ENCODE results near the gene PAX8. TPM values are rescaled to one million over a fixed set of nuclear protein-coding genes. Genes with fewer than 3 reads are reported as not detected.
A peak's percentile ranks its signal among the peaks of the same experiment; 100 is the strongest.
"Not testable (repeated sequence)": the region's sequence is repeated elsewhere in the genome, so short reads cannot be mapped to it uniquely, and the experiment has no call there.

PAX8 gene
- total RNA-seq = 1 to 10 TPM in 1 of 2 donors, under 1 TPM in 1; 0.19 to 3.6 TPM
- long read RNA-seq, donor 1, partial matches to known transcripts = 0 of 1 reads
- long read RNA-seq, donor 1, other reads (novel, unspliced or antisense) = 1 of 1 reads
- long read RNA-seq, donor 2, partial matches to known transcripts = 0 of 2 reads
- long read RNA-seq, donor 2, other reads (novel, unspliced or antisense) = 0 of 2 reads

DNA sequence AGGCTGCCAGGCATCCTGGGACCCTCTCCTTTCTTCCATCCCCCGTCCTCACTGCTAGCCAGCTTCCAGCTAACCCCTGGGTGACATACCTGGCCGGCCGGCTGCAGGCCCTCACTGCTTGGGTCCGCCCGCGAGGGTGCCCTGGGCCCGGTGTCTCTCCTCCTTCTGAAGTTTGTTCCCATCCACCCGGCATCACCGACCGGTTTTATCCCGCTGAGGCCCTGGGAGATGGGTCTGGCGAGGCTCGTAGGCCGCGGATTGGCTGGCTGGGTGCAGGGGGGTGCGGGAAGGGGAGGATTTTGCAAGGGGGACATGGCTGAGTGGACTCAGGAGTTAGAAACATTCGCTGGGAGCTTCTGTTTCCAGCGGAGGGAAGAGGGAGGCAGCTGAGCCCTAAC lies at the start of gene PAX8:
TSS of gene PAX8 (minus strand) at position 180 of the 398 bp plus-strand sequence. CDS start 527 bp downstream, outside the sequence.
- intact Hi-C loops (cut with DNase I) = no loop called here
- peak; percentile 68 for DNase-seq (ENCODE audit: low spot score)

DNA sequence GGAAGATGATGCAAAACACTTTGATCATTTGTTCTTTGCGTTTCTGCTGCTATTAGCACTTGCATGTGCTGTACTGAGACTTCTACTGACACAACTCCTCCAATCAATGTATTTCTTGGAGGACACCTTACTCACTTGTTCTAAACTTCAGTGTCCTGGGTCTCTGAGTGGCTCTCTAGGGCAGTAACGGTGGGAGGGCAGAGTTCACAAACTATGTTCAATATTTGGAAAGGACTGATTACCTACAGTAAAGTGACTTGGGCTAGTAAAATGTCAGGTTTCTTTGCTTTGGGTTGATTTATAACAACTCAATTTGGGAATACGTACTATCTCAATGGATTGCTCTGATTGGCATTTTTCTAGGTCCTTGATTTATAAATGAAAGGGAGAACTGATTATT lies 49.3 kb upstream of the PAX8 start:
- DNase-seq (ENCODE audit: low spot score) = no peak
- intact Hi-C loops (cut with DNase I) = loop anchor here in 1 of 2 donors (10.0 kb wide), 1 partner anchor 1353 kb away; no protein-coding TSS in a partner anchor

DNA sequence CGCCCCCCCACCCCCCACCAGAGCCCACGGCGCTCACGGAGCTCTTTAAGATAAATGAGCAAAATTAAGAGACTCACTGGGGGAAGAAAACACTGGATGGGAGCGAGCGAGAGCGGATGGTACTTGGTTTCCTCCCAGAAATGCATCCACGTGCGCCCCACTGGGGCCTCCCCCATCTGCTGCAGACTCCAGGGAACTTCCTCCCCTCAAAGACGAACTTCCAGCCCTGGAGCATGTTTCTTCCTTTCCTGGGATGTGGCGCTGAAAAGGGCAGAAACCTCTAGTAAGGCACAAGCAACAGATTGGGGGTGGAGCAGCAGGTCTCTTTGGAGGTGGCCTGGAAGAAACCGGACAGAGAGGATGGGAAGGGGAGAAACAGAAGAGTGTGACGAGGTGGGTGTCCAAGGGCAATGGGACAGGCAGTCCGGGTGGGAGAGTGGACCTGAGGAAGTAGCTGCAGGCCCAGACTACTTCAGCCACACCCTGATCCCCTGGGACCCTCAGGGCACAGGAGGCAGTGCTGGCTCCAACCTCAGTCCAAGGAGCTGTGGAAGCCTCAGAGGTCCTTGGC lies 46.5 kb upstream of the PAX8 start:
- not testable (repeated sequence) for DNase-seq (ENCODE audit: low spot score)

DNA sequence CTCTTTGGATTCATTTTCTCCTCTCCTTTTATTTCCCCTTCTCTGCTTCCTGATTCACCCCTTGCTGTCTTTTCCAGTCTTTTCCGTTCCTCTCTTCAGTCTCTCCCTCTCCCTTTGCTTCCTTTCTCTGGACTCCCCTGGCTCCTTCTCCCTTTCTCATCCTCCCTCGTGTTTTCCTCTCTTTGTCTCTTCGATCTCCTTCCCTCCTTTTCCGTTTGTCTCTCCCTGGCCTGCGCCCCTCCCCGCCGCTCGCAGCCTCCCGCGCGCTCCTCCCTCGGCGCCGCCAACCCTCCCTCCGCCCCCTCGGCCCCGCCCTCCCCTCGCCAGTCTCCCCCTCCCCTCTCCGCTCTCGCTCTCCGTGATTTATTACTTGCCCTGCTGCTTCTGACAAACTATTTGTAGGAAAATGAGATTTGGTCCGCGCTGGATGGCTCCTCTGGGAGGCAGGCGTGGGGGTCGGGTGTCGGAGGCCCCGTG lies 46.0 kb upstream of the PAX8 start:
- intact Hi-C loops (cut with DNase I) = loop anchor here in 1 of 2 donors (10.0 kb wide), 1 partner anchor 1350 kb away; no protein-coding TSS in a partner anchor
- DNase-seq (ENCODE audit: low spot score) = no peak

More for the DNA sequence above, 46.5 kb upstream of the PAX8 start:
- intact Hi-C loops (cut with DNase I) = loop anchor here in 1 of 2 donors (10.0 kb wide), 1 partner anchor 1350 kb away; no protein-coding TSS in a partner anchor

DNA sequence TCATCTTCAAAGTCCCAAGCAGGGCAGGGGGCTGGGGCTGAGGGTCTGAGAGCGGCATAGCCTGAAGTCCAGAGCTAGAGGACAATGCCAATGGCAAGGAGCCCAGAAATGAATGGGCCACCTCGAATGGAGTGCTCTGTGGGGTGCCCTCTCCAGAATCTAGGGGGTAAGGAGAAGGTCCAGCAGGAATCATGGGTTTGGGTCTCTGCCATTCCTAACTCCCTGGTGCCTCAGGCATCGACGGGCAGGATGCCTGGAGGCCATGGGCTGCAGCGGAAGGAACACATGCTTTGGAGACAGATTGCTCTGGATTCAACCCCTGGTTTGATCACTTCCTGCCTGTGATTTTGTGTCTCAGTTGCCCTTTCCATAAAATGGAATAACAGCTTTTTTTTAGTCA lies 44.4 kb upstream of the PAX8 start:
- intact Hi-C loops (cut with DNase I) = loop anchor here in 1 of 2 donors (10.0 kb wide), 1 partner anchor 1348 kb away; no protein-coding TSS in a partner anchor
- not testable (repeated sequence) for DNase-seq (ENCODE audit: low spot score)

DNA sequence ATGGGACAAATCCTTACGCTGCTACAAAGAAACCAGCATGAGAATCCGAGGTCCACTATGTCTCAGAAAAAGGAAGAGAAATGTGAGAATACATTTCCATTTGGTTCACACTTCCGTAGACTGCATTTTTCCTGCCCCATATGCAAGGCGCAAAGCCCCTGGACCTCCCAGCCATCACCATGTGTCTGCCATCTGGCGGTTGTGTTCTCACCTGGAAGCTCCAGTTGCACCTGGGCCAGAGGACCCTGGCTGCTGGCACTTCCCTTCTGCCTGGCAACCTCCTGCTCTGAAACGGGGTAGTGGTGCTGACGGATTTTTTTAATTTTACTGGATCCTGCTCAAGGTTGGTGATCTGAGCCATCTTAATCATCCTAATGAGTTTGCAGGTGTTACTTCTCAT lies 41.4 kb upstream of the PAX8 start:
- not testable (repeated sequence) for DNase-seq (ENCODE audit: low spot score)
- intact Hi-C loops (cut with DNase I) = loop anchor here in 1 of 2 donors (10.0 kb wide), 1 partner anchor 1345 kb away; no protein-coding TSS in a partner anchor

DNA sequence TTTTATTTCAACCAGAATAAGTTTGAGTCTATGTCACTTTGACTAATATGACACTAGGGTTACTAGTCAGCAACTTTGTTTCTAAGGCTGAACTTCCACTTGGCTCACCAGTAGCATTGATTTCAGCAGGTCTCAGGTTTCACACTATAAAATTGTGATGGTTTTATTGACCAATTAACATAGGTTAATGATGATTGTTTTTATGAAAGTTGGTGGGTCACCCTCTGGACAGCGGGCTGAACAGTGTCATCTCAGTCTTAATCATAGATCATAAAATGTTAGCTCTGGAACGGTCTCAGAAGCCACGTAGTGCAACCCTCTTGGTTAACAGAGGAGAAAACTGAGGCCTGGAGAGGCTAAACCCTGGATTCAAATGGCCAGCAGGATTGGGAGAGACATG lies 40.2 kb upstream of the PAX8 start:
- intact Hi-C loops (cut with DNase I); DNase-seq (ENCODE audit: low spot score): not testable (repeated sequence)

DNA sequence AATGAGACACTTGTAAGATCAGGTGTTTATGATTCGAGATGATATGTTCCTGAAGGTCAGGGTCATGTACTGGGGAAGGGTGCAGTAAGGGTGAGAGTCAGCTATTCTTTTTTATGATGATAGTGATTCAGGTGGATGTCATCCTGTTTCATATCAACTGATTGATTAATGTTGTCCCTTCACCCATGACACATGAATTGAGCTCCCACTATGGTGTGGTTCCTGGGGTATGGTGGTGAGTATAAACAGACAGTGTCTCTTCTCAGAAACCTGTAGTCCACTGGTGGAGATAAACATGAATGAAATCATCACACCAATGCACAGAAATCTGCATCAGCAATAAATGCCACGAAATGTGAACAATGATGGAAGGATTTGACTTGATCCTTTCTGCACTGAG lies 37.4 kb upstream of the PAX8 start:
- intact Hi-C loops (cut with DNase I) = no loop called here

DNA sequence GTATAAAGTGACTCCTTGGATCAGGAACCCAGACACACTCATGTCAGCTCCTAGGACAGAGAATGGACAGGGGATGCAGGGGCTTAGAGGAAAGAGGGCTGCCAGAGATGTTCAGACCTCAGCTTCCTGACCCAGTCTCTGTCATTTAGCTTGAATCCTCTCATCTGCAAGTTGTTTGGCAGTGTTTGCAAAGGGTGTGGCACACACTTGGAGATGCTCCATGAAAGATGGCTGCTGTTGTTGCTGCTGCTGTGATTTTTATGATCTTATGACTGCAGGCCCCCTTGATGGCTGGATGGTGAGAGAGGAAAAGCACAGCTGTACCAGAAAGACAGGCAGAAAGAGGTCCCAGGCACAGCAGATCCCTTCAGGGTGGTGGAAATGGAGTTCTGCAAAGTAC lies 35.9 kb upstream of the PAX8 start:
- DNase-seq (ENCODE audit: low spot score); intact Hi-C loops (cut with DNase I): not testable (repeated sequence)

More for the DNA sequence above, 37.4 kb upstream of the PAX8 start:
- no peak for DNase-seq (ENCODE audit: low spot score)

DNA sequence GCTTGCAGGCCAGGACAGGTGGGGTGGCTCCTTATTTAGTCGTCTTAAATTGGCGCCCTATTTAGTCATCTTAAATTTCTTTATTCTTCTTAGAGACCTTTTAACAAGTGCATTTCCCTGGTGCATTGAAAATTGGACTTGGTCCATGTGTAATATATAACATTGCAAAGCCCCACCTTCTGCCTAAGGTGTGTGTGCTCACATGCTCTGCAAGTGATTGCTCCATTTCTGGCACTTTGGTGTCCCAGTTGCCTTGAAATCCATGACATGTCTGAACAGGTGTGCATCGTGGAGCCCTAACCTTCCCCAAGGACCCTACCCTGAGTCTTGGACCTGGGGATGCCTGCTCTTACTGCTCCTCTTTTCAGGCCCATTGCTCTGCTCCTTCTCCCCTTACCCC lies 35.5 kb upstream of the PAX8 start:
- intact Hi-C loops (cut with DNase I); DNase-seq (ENCODE audit: low spot score): not testable (repeated sequence)

DNA sequence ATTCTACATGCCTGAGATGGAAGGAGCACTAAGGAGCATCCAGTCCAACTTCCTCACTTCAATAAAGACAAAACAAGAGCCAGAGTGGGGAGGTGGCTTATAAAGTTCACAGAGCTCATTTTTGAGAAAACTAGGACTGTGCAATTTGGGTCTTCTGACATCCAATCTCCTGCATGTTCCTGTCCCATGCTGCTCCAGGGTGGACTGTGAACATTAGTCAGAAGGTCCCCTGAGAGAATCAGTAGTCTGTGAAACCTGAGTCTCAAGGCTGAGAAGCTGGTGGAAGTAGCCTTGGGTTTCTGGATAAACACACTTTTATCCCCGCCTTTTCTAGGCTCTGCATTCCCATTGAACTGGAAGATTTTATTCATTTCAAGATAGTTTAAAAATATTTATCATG lies 33.1 kb upstream of the PAX8 start:
- DNase-seq (ENCODE audit: low spot score); intact Hi-C loops (cut with DNase I): not testable (repeated sequence)

DNA sequence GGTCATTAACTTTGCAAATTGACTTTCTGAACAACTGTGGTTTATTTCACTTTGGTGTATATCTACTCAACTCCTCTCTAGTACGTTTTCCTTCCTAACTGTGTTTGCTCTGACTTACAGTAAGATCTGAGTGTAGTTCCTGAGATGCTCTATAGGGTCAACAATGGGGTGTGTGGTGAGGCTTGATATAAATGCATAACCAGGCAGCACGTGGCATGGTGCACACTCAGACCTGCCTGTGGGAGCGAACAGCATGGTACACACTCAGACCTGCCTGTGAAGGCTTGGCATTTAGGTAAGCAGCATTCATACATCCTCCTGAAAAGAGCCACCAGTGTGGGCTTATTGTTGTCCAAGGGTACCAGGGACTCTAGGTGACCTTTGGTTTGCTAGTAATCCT lies 32.5 kb upstream of the PAX8 start:
- DNase-seq (ENCODE audit: low spot score); intact Hi-C loops (cut with DNase I): not testable (repeated sequence)

DNA sequence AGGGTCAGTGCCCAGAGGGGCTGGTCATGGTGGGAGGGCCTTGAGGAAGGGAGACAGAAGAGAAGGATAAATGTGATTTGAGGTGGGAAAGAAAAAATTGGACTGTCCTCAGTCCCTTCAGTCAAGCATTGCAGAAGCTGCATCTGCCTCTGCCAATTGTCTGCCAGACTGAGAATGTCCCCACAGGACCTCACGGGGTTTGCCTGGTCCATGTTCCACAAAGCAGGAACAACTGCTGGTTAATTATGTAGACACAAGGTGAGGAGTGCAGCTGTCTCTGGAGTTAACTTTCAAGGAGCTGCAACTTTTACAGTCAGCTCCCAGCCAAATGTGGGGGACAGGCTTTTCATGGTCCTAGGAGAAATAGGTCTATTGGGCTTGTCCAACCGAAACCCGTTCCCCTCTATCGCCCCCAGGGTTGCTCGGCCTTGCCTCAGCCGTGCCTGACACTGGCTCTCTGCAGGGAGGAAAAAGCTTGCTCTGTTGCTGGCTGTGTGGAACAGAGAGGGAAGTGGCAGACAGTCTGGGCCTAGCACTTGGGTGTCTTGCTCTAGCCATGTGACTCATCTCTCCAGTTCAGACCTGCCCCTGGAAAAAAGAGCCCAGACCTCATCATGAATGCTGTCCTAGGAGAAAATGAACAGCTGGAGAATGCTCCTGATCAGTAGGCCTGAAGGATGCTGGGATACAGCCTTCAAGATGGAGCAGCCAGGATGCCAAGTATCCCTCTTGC lies 31.1 kb upstream of the PAX8 start:
- DNase-seq (ENCODE audit: low spot score) = no peak
- intact Hi-C loops (cut with DNase I) = no loop called here

DNA sequence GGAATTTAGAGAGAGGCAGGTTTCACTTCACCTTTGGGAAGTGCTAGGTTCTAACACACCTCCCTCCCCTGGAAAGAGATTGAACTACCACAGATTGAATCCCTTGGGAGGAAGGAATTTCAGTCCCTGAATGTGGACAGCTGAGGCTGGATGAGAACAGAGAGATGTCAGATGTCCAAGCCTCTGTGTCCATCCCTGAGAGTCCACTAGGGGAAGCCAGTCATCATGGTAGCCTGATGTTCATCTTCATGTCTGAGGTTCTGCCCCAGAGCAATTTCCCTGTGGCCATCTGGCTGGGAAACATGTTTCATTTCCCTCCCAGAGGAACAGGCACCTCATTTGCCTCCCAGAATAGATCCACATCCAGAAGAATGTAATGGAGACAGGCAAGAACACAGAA lies 30.1 kb upstream of the PAX8 start:
- DNase-seq (ENCODE audit: low spot score); intact Hi-C loops (cut with DNase I): not testable (repeated sequence)

DNA sequence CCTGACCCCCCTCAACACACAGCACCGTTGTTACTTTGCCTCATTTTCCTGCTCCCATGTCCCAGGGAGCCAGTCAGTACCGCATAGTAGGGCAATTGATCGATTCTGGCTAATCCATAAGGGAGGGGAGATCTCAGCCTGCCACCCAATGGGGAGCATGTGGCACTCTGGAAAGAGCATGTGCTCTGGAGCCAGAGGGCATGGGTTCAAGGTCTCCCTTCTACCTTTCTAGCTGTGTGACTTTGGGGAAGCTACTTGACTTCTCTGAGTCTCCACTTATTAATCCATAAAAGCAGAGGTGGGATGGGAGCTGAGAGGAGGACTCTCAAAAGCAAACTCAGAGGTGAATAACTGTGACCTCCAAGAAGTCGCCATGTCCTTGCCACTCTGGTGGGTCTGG lies 27.5 kb upstream of the PAX8 start:
- intact Hi-C loops (cut with DNase I); DNase-seq (ENCODE audit: low spot score): not testable (repeated sequence)

DNA sequence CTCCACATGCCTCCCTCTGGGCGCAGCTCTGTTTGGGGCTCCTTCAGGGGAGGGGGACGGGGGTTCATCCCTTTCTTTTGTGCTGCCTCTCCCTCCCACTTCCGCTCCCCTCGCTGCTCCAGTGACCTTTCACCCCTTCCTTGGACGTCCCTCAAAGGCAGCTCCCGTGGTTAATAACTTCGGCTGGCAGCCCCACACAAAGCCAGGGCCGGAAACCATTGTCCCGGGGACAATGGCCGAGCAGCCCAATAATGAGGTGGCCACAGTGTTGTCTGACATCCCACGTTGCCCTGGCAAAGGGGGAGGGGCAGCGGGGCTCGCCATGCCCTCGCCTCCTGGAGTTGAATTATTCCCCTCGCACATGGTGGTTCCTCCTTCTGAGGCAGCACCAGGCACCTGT lies 27.0 kb upstream of the PAX8 start:
- DNase-seq (ENCODE audit: low spot score); intact Hi-C loops (cut with DNase I): not testable (repeated sequence)

DNA sequence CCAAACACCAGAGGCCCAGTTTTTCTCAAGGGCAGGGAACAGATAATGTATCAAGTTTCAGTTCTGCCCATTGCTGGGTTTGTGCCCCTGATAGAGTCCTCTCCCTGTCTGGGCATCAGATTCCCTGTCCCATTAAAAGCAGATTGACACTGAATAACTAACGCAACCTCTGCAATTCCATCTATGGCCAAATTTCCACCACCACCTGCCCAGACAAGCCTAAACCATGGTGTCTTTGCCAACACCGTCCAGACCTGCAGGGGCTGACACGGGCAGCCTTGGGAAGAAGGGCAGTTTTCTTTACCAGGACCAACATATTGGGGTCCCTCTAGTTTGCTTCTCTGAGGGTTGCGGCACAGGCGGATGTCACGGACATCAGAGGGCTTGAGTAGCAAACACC lies 26.4 kb upstream of the PAX8 start:
- no peak for DNase-seq (ENCODE audit: low spot score)
- intact Hi-C loops (cut with DNase I) = no loop called here

DNA sequence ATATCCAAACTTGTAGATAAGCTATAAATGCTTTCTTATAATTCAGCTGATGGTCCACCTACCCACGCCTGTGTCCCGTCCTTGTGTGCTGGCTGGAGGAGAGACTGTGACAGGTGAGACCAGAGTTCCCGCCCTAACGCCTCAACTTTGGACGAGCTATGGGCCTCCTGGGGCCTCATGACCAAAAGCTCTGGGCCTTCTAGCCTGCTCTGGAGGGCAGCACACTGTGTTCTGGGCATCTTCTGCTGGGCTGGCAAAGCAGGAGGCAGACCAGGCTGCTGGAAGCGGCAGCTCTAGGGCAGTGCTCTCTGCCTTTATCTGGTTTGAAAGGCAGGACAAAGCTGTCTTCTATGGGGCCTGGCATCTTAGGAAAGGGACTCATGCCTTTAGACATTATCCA lies 26.0 kb upstream of the PAX8 start:
- no peak for DNase-seq (ENCODE audit: low spot score)
- intact Hi-C loops (cut with DNase I) = no loop called here

DNA sequence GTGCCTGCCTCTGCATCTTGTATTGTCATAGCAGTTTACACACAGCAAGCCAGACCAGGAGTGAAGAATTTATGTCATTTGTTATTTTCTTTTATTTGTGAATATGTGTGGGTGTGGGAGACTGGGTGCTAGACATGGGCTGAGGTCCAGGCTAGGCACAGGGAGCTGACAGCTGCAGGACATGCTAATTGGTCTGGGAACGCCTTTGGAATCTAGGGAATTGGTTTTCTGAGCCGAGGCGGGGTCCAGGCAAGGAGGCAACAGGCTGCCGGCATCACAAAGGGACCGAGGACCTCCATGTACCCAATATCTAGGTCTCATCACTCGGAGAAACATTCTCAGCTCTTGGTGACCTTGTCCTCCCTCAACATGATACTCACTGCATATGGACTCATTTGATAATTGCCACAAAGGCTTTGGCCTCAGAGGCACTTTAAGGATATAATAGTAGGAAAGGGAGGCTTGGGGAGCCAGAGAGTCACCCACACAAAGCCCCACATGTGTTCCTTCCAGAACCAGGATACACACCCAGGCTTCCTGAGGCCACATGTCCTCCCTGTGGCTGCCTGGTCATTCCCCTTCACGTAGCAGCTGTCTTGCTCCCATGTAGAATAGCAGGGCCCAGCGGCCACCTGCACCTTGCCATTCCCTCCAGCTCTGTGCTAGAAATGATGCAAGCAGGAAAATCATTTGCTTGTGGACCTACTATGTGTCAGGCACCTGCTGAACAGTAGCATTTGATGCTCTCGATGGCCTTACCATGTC lies 23.7 kb upstream of the PAX8 start:
- intact Hi-C loops (cut with DNase I); DNase-seq (ENCODE audit: low spot score): not testable (repeated sequence)
